Measurements from ENCODE around the gene CHTOP. TPM values are rescaled to one million over a fixed set of nuclear protein-coding genes. Genes with fewer than 3 reads are reported as not detected.

CHTOP gene
- total RNA-seq, 1 donor from 2014 or later: 52.1 TPM

DNA sequence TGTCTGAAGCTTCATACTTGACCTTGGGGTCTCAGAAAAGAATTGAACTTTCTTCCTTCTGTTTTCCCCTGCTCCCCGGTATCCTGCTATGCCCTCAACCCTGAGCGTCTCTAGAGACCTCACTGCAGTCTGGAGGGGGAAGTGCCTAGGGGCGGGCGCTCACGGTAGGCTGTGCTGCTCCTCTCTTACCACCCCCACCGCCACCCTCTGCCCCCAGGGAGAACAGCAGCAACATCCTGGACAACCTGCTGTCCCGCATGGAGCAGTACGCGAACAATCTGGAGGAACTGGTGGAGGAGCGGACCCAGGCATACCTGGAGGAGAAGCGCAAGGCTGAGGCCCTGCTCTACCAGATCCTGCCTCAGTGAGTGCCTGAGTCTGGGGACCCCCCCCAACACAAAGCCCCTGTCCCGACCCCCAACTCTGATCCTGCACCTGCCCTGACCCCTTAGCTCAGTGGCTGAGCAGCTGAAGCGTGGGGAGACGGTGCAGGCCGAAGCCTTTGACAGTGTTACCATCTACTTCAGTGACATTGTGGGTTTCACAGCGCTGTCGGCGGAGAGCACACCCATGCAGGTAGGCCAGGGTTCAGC lies 55.0 kb downstream of the CHTOP start:
- DNase-seq: no peak

DNA sequence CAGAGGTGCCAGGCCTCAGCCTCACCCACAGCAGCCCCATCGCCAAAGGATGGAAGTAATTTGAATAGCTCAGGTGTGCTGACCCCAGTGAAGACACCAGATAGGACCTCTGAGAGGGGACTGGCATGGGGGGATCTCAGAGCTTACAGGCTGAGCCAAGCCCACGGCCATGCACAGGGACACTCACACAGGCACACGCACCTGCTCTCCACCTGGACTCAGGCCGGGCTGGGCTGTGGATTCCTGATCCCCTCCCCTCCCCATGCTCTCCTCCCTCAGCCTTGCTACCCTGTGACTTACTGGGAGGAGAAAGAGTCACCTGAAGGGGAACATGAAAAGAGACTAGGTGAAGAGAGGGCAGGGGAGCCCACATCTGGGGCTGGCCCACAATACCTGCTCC lies 59.6 kb downstream of the CHTOP start:
- DNase-seq: no peak

Small RNA genes lying within 50 kb of the gene (small RNA-seq; reads per million reads assigned to genes)
- gene MIR8083 (ENCODE audit: low replicate concordance): not detected

Other genes with a start within 250 kb of the CHTOP start
- gene S100A8, start 243.0 kb upstream of the CHTOP start, total RNA-seq: 337 TPM
- 0.30 TPM for gene S100A7A, start 217.5 kb upstream of the CHTOP start, total RNA-seq
- 130 TPM for gene S100A7, start 173.4 kb upstream of the CHTOP start, total RNA-seq
- 161 TPM for gene S100A6, start 98.1 kb upstream of the CHTOP start, total RNA-seq
- not detected for gene S100A5, start 93.1 kb upstream of the CHTOP start, total RNA-seq
- 102 TPM for gene S100A4, start 88.3 kb upstream of the CHTOP start, total RNA-seq
- 36.0 TPM for gene S100A3, start 84.8 kb upstream of the CHTOP start, total RNA-seq
- 71.6 TPM for gene S100A2, start 68.2 kb upstream of the CHTOP start, total RNA-seq
- gene S100A16, start 20.9 kb upstream of the CHTOP start, total RNA-seq: 103 TPM
- gene S100A14, start 17.7 kb upstream of the CHTOP start, total RNA-seq: 141 TPM
- gene S100A13, start 6.6 kb upstream of the CHTOP start, total RNA-seq: 17.8 TPM
- gene S100A1, start 5.6 kb upstream of the CHTOP start, total RNA-seq: 5.6 TPM
- 33.2 TPM for gene SNAPIN, start 24.6 kb downstream of the CHTOP start, total RNA-seq
- gene ILF2, start 36.9 kb downstream of the CHTOP start, total RNA-seq: 134 TPM
- gene NPR1, start 44.6 kb downstream of the CHTOP start, total RNA-seq: 10.6 TPM
- gene INTS3, start 94.0 kb downstream of the CHTOP start, total RNA-seq: 40.5 TPM
- gene SLC27A3, start 141.3 kb downstream of the CHTOP start, total RNA-seq: 25.0 TPM